Gastrocnemius medialis (tissue), 4 donors: Measurements from ENCODE around the gene GARIN5B. TPM values are rescaled to one million over a fixed set of nuclear protein-coding genes. Genes with fewer than 3 reads are reported as not detected.

ENCODE experiments used
- ATAC-seq, 2 donors: fragments of 150-250 bp; one replicate each; pipeline ENCODE4 v1.9.1; 2016
- DNase-seq, 2 donors: peaks; one replicate each; pipeline ENCODE4 v3.0.0-alpha.2; 2019
- H3K27ac ChIP-seq, 4 donors: fragments of 200-600 bp; sonication (generic); 1 replicate in 1 of 4; 2 replicates in 3 of 4; pipeline ENCODE4 v1.5.1; 2016 to 2018; ENCODE audit warnings: mild to moderate bottlenecking in 2 of 4, moderate library complexity in 1 of 4
- H3K27me3 ChIP-seq, 3 donors: fragments of 200-600 bp; sonication (generic) in 2 of 3; 1 replicate in 1 of 3; 2 replicates in 2 of 3; pipeline versions ENCODE4 v1.5.1 to v1.6.0; 2016 to 2019; ENCODE audit warnings: mild to moderate bottlenecking in 1 of 3, moderate library complexity in 1 of 3
- H3K36me3 ChIP-seq, 2 donors: fragments of 200-600 bp; sonication (generic) in 1 of 2; one replicate each; pipeline ENCODE4 v1.5.1; 2017 to 2018
- H3K4me1 ChIP-seq, 2 donors: fragments of 200-600 bp; sonication (generic) in 1 of 2; one replicate each; pipeline ENCODE4 v1.5.1; 2016 to 2017; ENCODE audit warnings: mild to moderate bottlenecking in 2 of 2
- H3K4me3 ChIP-seq, 4 donors: fragments of 200-600 bp; sonication (generic) in 3 of 4; 1 replicate in 1 of 4; 2 replicates in 3 of 4; pipeline ENCODE4 v1.5.1; 2016 to 2019; ENCODE audit warnings: mild to moderate bottlenecking in 2 of 4
- H3K9me3 ChIP-seq, 3 donors: fragments of 200-600 bp; sonication (generic) in 2 of 3; 1 replicate in 1 of 3; 2 replicates in 2 of 3; pipeline ENCODE4 v1.5.1; 2016 to 2019
- CTCF ChIP-seq, 5 experiments: fragments of 450-650 bp in 3 of 5; fragments of 200-600 bp in 2 of 5; sonication (generic) in 2 of 5; IDR thresholded peaks in 4 of 5; conservative IDR thresholded peaks in 1 of 5; 1 replicate in 4 of 5; 2 replicates in 1 of 5; pipeline ENCODE4 v1.5.1; 2016 to 2019; ENCODE audit warnings: antibody characterized with exemption in 5 of 5, mild to moderate bottlenecking in 3 of 5, moderate library complexity in 3 of 5
- POLR2A ChIP-seq, 2 donors: fragments of 450-650 bp; IDR thresholded peaks; one replicate each; pipeline ENCODE4 v1.6.1; 2017; ENCODE audit warnings: antibody characterized with exemption in 2 of 2, mild to moderate bottlenecking in 2 of 2, moderate library complexity in 2 of 2
- in situ Hi-C, 4 donors: fragments of 200-750 bp; cut with MboI; loops; one replicate each; pipeline versions ENCODE4 v1.15.0 to v1.8.0; 2017; ENCODE audit warnings: low sequenced_read_pairs in 4 of 4
- intact Hi-C: fragments of 100-400 bp; cut with DNase I; formaldehyde crosslinking; loops from one replicate; pipeline ENCODE4 v1.15.1; 2023; ENCODE audit warnings: low total_unique reads
- total RNA-seq, 4 donors: library from RNA; depleted of rRNA; stranded (reverse); fragments of >200 nt; gene quantifications; one replicate each; pipeline versions ENCODE4 v1.1.0 to v1.2.3, GENCODE V29; 2016

The GARIN5B gene
- total RNA-seq, 4 donors from 2014 or later: not detected

- intact Hi-C loops: loop anchor here (10.0 kb wide), 1 partner anchor 268 kb away; the partner anchor contains the start of gene PPP1R12C
- in situ Hi-C loops: no loop called here
Observed at GRCh38 chr19:55382522-55383054, 19.5 kb upstream of the GARIN5B start.

GRCh38 chr19:55382013-55382412, 19.0 kb upstream of the GARIN5B start:
- in situ Hi-C loops: no loop called here
- peaks cover 19 to 22% of the 10 kb centered on the region in 2 donors for H3K4me1 ChIP-seq

More at GRCh38 chr19:55382522-55383054, 19.5 kb upstream of the GARIN5B start:
- no peak for TF ChIP-seq CTCF (IDR thresholded peaks at IDR 0.05 in 4 of 5, conservative IDR thresholded peaks at IDR 0.05 in 1 of 5)
- no peak for TF ChIP-seq POLR2A (IDR thresholded peaks at IDR 0.05)
- no peaks in the 10 kb centered on the region for H3K9me3 ChIP-seq
- H3K4me3 ChIP-seq: no peak overlapping the region
- ATAC-seq (no peak), DNase-seq (no peak)
- H3K27me3 ChIP-seq: peaks cover 4 to 6% (median 6%) of the 10 kb centered on the region in 3 donors
- no peak overlapping the region for H3K27ac ChIP-seq
- H3K4me1 ChIP-seq: peaks cover 25 to 26% of the 10 kb centered on the region in 2 donors
- peaks cover 0 to 4% of the 10 kb centered on the region in 2 donors for H3K36me3 ChIP-seq

GRCh38 chr19:55379174-55379573, 16.1 kb upstream of the GARIN5B start:
- ATAC-seq: no peak
- Histone ChIP-seq H3K27me3 (peaks cover 32 to 38% (median 35%) of the 10 kb centered on the region in 3 donors), H3K27ac (no peak overlapping the region), H3K4me1 (peaks cover 4 to 5% of the 10 kb centered on the region in 2 donors), H3K4me3 (no peak overlapping the region), H3K36me3 (no peaks in the 10 kb centered on the region), H3K9me3 (no peaks in the 10 kb centered on the region)
- intact Hi-C loops: no loop called here
- no peak for DNase-seq
- TF ChIP-seq CTCF (IDR thresholded peaks at IDR 0.05 in 4 of 5, conservative IDR thresholded peaks at IDR 0.05 in 1 of 5) (no peak), POLR2A (IDR thresholded peaks at IDR 0.05) (no peak)
- in situ Hi-C loops: loop anchor here in 1 of 4 donors (10.0 kb wide), 1 partner anchor 286 kb away; no protein-coding TSS in a partner anchor

More at GRCh38 chr19:55382013-55382412, 19.0 kb upstream of the GARIN5B start:
- DNase-seq: no peak
- H3K36me3 ChIP-seq: no peaks in the 10 kb centered on the region
- intact Hi-C loops: loop anchor here (10.0 kb wide), 1 partner anchor 267 kb away; the partner anchor contains the start of gene PPP1R12C
- ATAC-seq: no peak
- H3K27me3 ChIP-seq: peaks cover 7 to 11% (median 11%) of the 10 kb centered on the region in 3 donors
- TF ChIP-seq CTCF (IDR thresholded peaks at IDR 0.05 in 4 of 5, conservative IDR thresholded peaks at IDR 0.05 in 1 of 5) (no peak), POLR2A (IDR thresholded peaks at IDR 0.05) (no peak)
- no peak overlapping the region for H3K27ac ChIP-seq
- H3K4me3 ChIP-seq: no peak overlapping the region
- no peaks in the 10 kb centered on the region for H3K9me3 ChIP-seq

GRCh38 chr19:55377356-55378131, 14.5 kb upstream of the GARIN5B start:
- Histone ChIP-seq H3K9me3 (no peaks in the 10 kb centered on the region), H3K36me3 (no peaks in the 10 kb centered on the region), H3K4me3 (no peak overlapping the region), H3K27me3 (peaks cover 40 to 54% (median 51%) of the 10 kb centered on the region in 3 donors), H3K4me1 (no peaks in the 10 kb centered on the region), H3K27ac (no peak overlapping the region)
- DNase-seq: no peak
- in situ Hi-C loops (loop anchor here in 1 of 4 donors (10.0 kb wide), 1 partner anchor 287 kb away; no protein-coding TSS in a partner anchor), intact Hi-C loops (no loop called here)
- TF ChIP-seq POLR2A (IDR thresholded peaks at IDR 0.05): no peak
- TF ChIP-seq CTCF (IDR thresholded peaks at IDR 0.05 in 4 of 5, conservative IDR thresholded peaks at IDR 0.05 in 1 of 5): no peak
- no peak for ATAC-seq
